Measurements from ENCODE around the gene ABCG4. TPM values are rescaled to one million over a fixed set of nuclear protein-coding genes. Genes with fewer than 3 reads are reported as not detected.
"Not testable (repeated sequence)": the region's sequence is repeated elsewhere in the genome, so short reads cannot be mapped to it uniquely, and the experiment has no call there.

The ABCG4 gene
- total and polyA plus RNA-seq, 9 donors = 0.06 to 1.3 (median 0.32) TPM; not detected in 3

DNA sequence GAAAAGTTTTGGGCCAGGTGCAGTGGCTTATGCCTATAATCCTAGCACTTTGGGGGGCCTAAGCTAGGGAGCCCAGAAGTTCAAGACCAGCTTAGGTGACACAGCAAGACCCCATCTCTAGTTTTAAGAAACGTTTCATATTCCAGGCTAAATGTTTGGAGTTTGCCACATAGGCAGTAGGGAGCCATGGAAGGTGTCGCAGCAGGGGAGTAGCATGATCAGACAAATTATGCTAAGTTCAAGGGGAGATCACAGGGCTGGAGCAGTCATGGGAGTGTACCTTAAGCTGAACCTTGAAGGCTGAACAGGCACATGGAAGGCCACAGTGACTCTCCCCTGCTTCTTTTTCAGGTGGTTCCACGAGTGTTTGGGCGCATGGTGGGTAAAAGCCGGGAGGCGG, 30.5 kb downstream of the ABCG4 start:
- TF ChIP-seq, protein P1, sequence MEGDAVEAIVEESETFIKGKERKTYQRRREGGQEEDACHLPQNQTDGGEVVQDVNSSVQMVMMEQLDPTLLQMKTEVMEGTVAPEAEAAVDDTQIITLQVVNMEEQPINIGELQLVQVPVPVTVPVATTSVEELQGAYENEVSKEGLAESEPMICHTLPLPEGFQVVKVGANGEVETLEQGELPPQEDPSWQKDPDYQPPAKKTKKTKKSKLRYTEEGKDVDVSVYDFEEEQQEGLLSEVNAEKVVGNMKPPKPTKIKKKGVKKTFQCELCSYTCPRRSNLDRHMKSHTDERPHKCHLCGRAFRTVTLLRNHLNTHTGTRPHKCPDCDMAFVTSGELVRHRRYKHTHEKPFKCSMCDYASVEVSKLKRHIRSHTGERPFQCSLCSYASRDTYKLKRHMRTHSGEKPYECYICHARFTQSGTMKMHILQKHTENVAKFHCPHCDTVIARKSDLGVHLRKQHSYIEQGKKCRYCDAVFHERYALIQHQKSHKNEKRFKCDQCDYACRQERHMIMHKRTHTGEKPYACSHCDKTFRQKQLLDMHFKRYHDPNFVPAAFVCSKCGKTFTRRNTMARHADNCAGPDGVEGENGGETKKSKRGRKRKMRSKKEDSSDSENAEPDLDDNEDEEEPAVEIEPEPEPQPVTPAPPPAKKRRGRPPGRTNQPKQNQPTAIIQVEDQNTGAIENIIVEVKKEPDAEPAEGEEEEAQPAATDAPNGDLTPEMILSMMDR (IDR thresholded peaks at IDR 0.05) = no peak
- TF ChIP-seq POLR2A (IDR thresholded peaks at IDR 0.05) (no peak), EP300 (IDR thresholded peaks at IDR 0.05) (no peak)
- intact Hi-C loops (cut with DNase I) = no loop called here
- H3K27ac ChIP-seq = no peak overlapping the region
- 95 to 98% (median 96%) methylated on average over 6 of the region's 6 CpGs for WGBS, 3 donors
- DNase-seq = no peak
- no peaks in the 10 kb centered on the region for H3K36me3 ChIP-seq
- no peak overlapping the region for H3K4me3 ChIP-seq
- no peaks in the 10 kb centered on the region for H3K4me1 ChIP-seq (ENCODE audit: insufficient read depth)
- no peaks in the 10 kb centered on the region for H3K27me3 ChIP-seq
- H3K9me3 ChIP-seq = no peaks in the 10 kb centered on the region

DNA sequence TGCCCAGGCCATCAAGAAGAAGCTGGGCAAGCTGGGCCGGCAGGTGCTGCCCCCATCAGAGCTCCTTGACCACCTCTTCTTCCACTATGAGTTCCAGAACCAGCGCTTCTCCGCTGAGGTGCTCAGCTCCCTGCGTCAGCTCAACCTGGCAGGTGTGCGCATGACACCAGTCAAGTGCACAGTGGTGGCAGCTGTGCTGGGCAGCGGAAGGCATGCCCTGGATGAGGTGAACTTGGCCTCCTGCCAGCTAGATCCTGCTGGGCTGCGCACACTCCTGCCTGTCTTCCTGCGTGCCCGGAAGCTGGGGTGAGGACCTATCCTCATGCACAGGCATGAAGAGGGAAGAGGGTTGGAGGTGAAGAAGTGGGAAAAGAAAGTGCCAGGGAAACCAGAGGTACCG, 31.1 kb downstream of the ABCG4 start:
- H3K9me3 ChIP-seq = no peaks in the 10 kb centered on the region
- no peak overlapping the region for H3K4me3 ChIP-seq
- intact Hi-C loops (cut with DNase I) = loop anchor here in 1 of 4 donors (10.0 kb wide), 1 partner anchor 45 kb away; no protein-coding TSS in a partner anchor
- no peaks in the 10 kb centered on the region for H3K36me3 ChIP-seq
- H3K4me1 ChIP-seq (ENCODE audit: insufficient read depth) = no peaks in the 10 kb centered on the region
- no peak for DNase-seq
- H3K27me3 ChIP-seq = no peaks in the 10 kb centered on the region
- TF ChIP-seq, protein P1 (IDR thresholded peaks at IDR 0.05) = no peak
- TF ChIP-seq EP300 (IDR thresholded peaks at IDR 0.05) = no peak
- WGBS, 3 donors = 89 to 94% (median 90%) methylated on average over 10 of the region's 10 CpGs
- H3K27ac ChIP-seq = no peak overlapping the region

DNA sequence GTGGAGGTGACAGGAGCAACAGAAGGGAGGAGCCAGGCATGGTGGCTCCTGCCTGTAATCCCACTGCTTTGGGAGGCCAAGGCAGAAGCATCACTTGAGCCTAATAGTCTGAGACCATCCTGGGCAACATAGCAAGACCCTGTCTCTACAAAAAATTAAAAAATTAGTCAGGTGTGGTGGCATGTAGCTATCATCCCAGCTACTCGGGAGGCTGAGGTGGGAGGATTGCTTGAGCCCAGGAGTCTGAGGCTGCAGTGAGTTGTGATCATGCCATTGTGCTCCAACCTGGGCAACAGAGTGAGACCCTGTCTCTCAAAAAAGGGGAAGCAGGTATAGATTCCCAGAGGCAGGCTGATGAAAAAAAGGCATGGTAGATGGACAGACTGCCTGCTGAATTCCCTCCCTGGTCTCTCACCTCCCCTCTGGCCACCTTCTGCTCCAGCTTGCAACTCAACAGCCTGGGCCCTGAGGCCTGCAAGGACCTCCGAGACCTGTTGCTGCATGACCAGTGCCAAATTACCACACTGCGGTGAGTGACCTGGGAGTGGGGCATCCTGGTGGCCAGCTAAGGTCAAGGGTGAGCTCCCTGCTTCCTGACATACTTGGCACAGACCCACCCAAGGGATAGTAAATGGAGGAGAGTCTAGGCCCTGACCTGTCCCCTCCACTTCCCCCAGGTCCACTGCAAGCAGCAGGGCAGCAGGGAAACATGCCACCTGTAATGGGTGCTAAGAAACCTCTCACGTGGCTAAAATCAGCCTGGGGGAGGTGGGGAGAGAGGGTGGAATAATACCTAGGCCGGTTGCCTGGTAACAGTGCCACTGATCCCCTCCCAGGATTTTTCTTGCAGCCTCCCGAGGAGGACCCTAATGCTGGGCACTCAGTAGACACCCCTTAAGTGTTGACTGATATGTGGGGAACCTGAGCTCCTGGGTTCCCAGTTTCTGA, 32.2 kb downstream of the ABCG4 start:
- intact Hi-C loops (cut with DNase I) = loop anchor here in 1 of 4 donors (10.0 kb wide), 1 partner anchor 46 kb away; no protein-coding TSS in a partner anchor
- DNase-seq = no peak
- Histone ChIP-seq H3K4me1 (ENCODE audit: insufficient read depth) (no peaks in the 10 kb centered on the region), H3K27me3 (no peaks in the 10 kb centered on the region), H3K36me3 (no peaks in the 10 kb centered on the region), H3K27ac (no peak overlapping the region), H3K9me3 (no peaks in the 10 kb centered on the region), H3K4me3 (no peak overlapping the region)
- 72 to 79% (median 78%) methylated on average over 6 of the region's 6 CpGs for WGBS, 3 donors
- TF ChIP-seq, protein P1 (IDR thresholded peaks at IDR 0.05) = no peak
- TF ChIP-seq POLR2A (IDR thresholded peaks at IDR 0.05) (no peak), EP300 (IDR thresholded peaks at IDR 0.05) (no peak)

DNA sequence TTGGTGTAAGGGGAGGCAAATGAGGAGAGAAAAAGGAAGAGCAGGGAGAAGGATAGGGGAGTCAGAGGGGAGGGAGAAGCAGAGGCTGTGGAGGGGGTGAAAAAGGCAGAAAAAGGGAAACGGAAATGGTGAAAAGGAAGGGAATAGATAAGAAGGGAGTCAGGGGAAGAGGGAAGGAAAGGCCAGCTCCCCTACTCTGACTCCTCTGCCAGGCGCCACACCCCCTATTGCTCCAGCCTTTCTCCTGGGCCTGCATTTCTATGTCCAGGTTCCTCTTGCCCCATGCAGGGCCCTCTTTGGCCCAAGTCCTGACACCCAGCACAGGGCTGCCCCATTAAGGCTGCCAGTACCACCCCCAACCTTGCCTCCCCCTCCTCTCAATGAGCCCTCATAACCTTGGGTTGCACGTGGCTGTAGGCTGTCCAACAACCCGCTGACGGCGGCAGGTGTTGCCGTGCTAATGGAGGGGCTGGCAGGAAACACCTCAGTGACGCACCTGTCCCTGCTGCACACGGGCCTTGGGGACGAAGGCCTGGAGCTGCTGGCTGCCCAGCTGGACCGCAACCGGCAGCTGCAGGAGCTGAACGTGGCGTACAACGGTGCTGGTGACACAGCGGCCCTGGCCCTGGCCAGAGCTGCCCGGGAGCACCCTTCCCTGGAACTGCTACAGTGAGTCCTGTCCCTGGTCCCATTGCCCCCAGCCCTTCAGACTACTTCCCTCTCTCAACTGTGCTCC, 33.0 kb downstream of the ABCG4 start:
- no peak for DNase-seq
- Histone ChIP-seq H3K36me3 (no peaks in the 10 kb centered on the region), H3K4me1 (ENCODE audit: insufficient read depth) (no peaks in the 10 kb centered on the region), H3K27me3 (no peaks in the 10 kb centered on the region), H3K27ac (no peak overlapping the region), H3K9me3 (no peaks in the 10 kb centered on the region), H3K4me3 (no peak overlapping the region)
- no peak for TF ChIP-seq POLR2A (IDR thresholded peaks at IDR 0.05)
- TF ChIP-seq, protein P1 (IDR thresholded peaks at IDR 0.05) = no peak
- TF ChIP-seq EP300 (IDR thresholded peaks at IDR 0.05) = no peak
- WGBS, 3 donors = 68 to 80% (median 68%) methylated on average over 9 to 17 of the region's 17 CpGs
- intact Hi-C loops (cut with DNase I) = loop anchor here in 1 of 4 donors (10.0 kb wide), 1 partner anchor 47 kb away; no protein-coding TSS in a partner anchor

DNA sequence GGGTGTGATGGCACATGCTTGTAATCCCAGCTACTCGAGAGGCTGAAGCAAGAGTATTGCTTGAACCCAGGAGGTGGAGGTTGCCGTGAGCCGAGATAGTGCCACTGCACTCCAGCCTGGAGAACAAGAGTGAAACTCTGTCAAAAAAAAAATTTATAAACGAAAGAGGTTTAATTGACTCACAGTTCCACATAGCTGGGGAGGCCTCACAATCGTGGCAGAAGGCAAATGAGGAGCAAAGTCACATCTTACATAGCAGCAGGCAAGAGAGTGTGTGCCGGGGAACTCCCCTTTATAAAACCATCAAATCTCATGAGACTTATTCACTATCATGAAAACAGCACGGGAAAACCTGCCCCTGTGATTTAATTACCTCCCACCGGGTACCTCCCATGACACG, 35.5 kb downstream of the ABCG4 start:
- H3K4me3 ChIP-seq = not testable (repeated sequence)
- WGBS, 3 donors = 68 to 80% (median 78%) methylated on average over 9 of the region's 9 CpGs

More for the DNA sequence above, 35.5 kb downstream of the ABCG4 start:
- H3K27me3 ChIP-seq; H3K9me3 ChIP-seq; H3K27ac ChIP-seq; H3K4me1 ChIP-seq (ENCODE audit: insufficient read depth); H3K36me3 ChIP-seq; DNase-seq: not testable (repeated sequence)
- intact Hi-C loops (cut with DNase I) = loop anchor here in 1 of 4 donors (10.0 kb wide), 1 partner anchor 50 kb away; no protein-coding TSS in a partner anchor
